GM12878 (cell line): ENCODE results near the gene SLC35F6. TPM values are rescaled to one million over a fixed set of nuclear protein-coding genes. Genes with fewer than 3 reads are reported as not detected.

Experiments used
- FOXK2 ChIP-seq: fragments of 450-650 bp; IDR thresholded peaks from 2 replicates; pipeline ENCODE4 v1.6.1; 2017; ENCODE audit warnings: mild to moderate bottlenecking, moderate library complexity
- POLR2A ChIP-seq: IDR thresholded peaks from 2 replicates; pipeline ENCODE4 v1.6.1; 2011; ENCODE audit warnings: low read depth, mild to moderate bottlenecking, low read length
- POLR2AphosphoS5 ChIP-seq: IDR thresholded peaks from 2 replicates; pipeline ENCODE4 v1.6.1; 2011; ENCODE audit warnings: mild to moderate bottlenecking, low read length, inconsistent platforms
- RBBP5 ChIP-seq: fragments of 200-600 bp; sonication (generic); conservative IDR thresholded peaks from 2 replicates; pipeline ENCODE4 v1.6.1; 2016
- SMC3 ChIP-seq: IDR thresholded peaks from 2 replicates; pipeline ENCODE4 v1.6.1; 2011; ENCODE audit warnings: low read length, improper control_type of control experiment, borderline replicate concordance
- ZNF274 ChIP-seq: IDR thresholded peaks from one replicate; pipeline ENCODE4 v1.8.0; 2011; ENCODE audit not compliant: insufficient read length, insufficient read depth
- ZZZ3 ChIP-seq: IDR thresholded peaks from 2 replicates; pipeline ENCODE4 v1.6.1; 2011; ENCODE audit warnings: low read depth; ENCODE audit not compliant: control insufficient read depth, insufficient read length
- polyA plus RNA-seq, 11 experiments: library from polyadenylated mRNA; depleted of rRNA in 4 of 11; unstranded in 6 of 11; stranded (reverse) in 5 of 11; fragments of >200 nt; fragmentation: Nextera tagmentation in 4 of 11; fragmentation: Illumina TruSeq in 1 of 11; extraction: Ambion mirVana in 4 of 11; extraction: Trizol in 1 of 11; gene quantifications; 1 replicate in 1 of 11; 2 replicates in 10 of 11; pipeline versions ENCODE4 v1.2.1 to v1.2.3, GENCODE V29; 2011 to 2016; ENCODE audit warnings: inconsistent platforms in 2 of 11, missing spikeins in 2 of 11, low read depth in 1 of 11
- total RNA-seq, 4 experiments: library from RNA; depleted of rRNA in 3 of 4; stranded (reverse); fragments of >200 nt in 3 of 4; fragmentation: Illumina TruSeq in 1 of 4; extraction: Trizol in 1 of 4; gene quantifications; 2 replicates each; pipeline versions ENCODE4 v1.2.1 to v1.2.3, GENCODE V29; 2013 to 2021
- TF ChIP-seq, protein P1 (sequence below): fragments of 450-650 bp; IDR thresholded peaks from 2 replicates; pipeline ENCODE4 v1.6.1; 2017; ENCODE audit warnings: borderline replicate concordance
- TF ChIP-seq, protein P2 (sequence below): fragments of 150-350 bp; IDR thresholded peaks from 2 replicates; pipeline ENCODE4 v1.6.1; 2014; ENCODE audit warnings: mild to moderate bottlenecking, low read depth, low read length
- TF ChIP-seq, protein P3 (sequence below): fragments of 450-650 bp; IDR thresholded peaks from 2 replicates; pipeline ENCODE4 v1.6.1; 2017; ENCODE audit warnings: mild to moderate bottlenecking

SLC35F6 gene
- total and polyA plus RNA-seq, 10 of the 15 experiments (the other 5 are each of a cell fraction or from before 2014, with no cell fraction given) = 4.0 to 10.5 (median 8.0) TPM

DNA sequence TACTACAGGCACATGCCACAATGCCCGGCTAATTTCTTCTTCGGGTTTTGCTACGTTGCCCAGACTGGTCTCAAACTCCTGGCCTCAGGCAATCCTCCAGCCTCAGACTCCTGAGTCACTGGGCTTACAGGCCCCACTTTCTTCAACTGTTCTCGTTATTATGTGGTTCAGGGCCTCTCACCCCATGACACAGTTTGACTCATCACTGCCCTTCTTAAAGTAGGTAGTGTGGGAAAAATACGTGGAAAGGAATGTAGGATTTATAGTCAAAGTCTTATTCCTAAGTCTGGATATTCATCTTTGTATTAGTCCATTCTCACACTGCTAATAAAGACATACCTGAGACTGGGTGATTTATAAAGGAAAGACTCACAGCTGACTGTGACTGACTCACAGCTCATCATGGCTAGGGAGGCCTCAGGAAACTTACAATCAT is 41.2 kb downstream of the SLC35F6 start (continued):
- no peak for TF ChIP-seq ZZZ3
- TF ChIP-seq POLR2AphosphoS5 = no peak
- no peak for TF ChIP-seq POLR2A
- TF ChIP-seq FOXK2 = no peak
- TF ChIP-seq, protein P1, sequence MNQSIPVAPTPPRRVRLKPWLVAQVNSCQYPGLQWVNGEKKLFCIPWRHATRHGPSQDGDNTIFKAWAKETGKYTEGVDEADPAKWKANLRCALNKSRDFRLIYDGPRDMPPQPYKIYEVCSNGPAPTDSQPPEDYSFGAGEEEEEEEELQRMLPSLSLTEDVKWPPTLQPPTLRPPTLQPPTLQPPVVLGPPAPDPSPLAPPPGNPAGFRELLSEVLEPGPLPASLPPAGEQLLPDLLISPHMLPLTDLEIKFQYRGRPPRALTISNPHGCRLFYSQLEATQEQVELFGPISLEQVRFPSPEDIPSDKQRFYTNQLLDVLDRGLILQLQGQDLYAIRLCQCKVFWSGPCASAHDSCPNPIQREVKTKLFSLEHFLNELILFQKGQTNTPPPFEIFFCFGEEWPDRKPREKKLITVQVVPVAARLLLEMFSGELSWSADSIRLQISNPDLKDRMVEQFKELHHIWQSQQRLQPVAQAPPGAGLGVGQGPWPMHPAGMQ = no peak
- no peak for TF ChIP-seq RBBP5
- no peak for TF ChIP-seq ZNF274
- TF ChIP-seq, protein P2, sequence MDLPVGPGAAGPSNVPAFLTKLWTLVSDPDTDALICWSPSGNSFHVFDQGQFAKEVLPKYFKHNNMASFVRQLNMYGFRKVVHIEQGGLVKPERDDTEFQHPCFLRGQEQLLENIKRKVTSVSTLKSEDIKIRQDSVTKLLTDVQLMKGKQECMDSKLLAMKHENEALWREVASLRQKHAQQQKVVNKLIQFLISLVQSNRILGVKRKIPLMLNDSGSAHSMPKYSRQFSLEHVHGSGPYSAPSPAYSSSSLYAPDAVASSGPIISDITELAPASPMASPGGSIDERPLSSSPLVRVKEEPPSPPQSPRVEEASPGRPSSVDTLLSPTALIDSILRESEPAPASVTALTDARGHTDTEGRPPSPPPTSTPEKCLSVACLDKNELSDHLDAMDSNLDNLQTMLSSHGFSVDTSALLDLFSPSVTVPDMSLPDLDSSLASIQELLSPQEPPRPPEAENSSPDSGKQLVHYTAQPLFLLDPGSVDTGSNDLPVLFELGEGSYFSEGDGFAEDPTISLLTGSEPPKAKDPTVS = no peak
- TF ChIP-seq, protein P3, sequence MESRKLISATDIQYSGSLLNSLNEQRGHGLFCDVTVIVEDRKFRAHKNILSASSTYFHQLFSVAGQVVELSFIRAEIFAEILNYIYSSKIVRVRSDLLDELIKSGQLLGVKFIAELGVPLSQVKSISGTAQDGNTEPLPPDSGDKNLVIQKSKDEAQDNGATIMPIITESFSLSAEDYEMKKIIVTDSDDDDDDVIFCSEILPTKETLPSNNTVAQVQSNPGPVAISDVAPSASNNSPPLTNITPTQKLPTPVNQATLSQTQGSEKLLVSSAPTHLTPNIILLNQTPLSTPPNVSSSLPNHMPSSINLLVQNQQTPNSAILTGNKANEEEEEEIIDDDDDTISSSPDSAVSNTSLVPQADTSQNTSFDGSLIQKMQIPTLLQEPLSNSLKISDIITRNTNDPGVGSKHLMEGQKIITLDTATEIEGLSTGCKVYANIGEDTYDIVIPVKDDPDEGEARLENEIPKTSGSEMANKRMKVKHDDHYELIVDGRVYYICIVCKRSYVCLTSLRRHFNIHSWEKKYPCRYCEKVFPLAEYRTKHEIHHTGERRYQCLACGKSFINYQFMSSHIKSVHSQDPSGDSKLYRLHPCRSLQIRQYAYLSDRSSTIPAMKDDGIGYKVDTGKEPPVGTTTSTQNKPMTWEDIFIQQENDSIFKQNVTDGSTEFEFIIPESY = no peak
- TF ChIP-seq SMC3 = no peak
